NCI-H526 treated with DMSO at 0.1 percent for 48 hours (cell line): ENCODE measurements around the gene INSRR.
A peak's percentile ranks its signal among the peaks of the same experiment; 100 is the strongest.

Experiments used
- DNase-seq: peaks from one replicate; lab custom pipeline; 2025; lab: John Stamatoyannopoulos, UW

INSRR gene

GRCh38 chr1:156832434-156832833 is 26.5 kb downstream of the INSRR start:
- no peak for DNase-seq

- DNase-seq, result no peak
Measured at GRCh38 chr1:156828400-156829124, 30.4 kb downstream of the INSRR start.

- DNase-seq, result no peak
Measured at GRCh38 chr1:156826630-156827029, 32.3 kb downstream of the INSRR start.

GRCh38 chr1:156823210-156823790 is 35.6 kb downstream of the INSRR start:
- DNase-seq, result no peak

GRCh38 chr1:156822680-156823079 is 36.2 kb downstream of the INSRR start:
- no peak for DNase-seq

- no peak for DNase-seq
Measured at GRCh38 chr1:156821801-156822200, 37.1 kb downstream of the INSRR start.

DNA sequence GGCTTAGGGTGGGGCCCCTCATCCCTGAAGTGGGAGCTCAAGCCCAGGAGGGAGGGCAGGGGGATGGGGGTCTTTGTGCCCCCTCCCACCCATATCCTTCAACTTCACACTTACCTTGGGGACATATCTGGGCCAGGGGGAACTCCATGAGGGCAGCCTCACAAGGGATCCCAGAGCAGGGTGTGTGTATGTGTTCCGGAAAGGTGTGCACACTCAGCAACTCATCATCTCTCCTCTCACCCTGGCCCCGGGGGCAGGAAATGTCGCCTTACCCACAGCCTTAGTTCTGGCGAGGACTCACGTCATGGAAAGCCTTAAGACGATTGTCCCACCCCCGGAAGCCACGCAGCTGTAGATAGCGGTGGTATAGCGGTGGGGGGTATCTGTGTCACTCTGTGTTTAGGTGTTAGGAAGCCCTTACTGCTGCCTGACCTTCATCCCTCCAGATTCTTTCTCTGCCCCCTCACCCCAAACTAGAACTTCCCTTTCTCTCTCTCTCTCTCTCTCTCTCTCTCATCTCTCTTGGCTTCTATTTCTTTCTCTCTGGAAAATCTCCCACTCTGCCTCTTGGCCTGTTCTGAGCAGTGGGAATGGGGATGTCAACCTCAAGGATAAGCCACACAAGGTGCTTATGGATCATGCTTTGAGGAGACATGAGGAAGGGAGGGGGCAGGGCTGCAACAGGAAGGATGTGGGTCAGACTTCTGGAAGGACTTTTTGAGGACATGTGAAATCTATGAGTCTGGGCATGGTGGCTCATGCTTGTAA is 42.2 kb downstream of the INSRR start, which contains the start of gene SH2D2A:
SH2D2A (minus strand) TSS at position 288 of the 768 bp plus-strand sequence; CDS start at position 148, 140 bp downstream.
- no peak for DNase-seq

DNA sequence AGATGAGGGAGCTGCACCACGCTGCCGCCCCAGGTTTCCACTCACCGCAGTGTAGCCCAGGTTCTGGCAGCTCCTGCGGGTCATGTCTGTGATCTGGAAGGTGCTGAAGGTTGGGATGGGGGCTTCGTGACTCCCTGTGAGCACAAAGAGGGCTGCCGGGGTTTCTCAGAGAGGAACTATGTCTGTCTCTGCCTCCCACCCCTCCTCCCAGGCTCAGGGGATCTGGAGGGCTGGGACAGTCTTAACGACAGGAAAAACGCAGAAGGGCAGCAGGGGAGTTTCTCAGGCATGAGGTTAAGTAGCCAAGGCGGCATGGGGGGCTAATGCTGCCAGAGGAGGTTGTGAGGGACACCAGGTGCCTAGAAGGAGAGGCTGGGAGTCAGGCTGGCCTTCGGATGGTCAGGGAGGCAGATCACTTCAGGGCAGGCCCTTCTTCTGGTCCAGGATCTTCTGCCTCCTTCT is 42.9 kb downstream of the INSRR start:
- DNase-seq, result no peak

DNA sequence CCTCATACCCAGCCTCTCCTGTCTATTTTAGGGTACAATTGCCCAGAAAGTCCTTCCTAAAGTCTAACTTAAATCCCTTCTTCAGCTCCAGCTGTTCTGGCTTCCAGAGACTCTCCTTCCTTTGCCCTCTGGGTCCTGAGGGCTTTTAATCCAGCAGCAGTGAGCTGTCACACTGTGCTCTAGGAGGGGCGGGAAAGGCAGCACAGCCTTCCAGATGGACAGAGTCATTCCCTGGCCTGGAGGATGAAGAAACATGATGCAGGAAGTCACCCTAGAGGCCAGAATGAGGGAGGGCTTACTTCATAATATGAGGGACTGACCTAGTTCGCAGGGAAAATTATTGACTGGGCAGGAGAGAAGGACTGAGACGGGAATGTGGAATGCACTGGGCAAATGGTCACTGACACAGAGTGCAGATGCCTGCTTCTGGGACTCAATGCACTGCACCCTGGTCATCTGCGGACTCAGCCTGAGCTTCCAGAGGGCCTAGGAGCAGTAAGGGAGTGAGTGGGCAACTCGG is 43.5 kb downstream of the INSRR start:
- DNase-seq, result no peak

GRCh38 chr1:156814571-156815260 is 44.2 kb downstream of the INSRR start:
- DNase-seq, result no peak

- DNase-seq, result peak; percentile 83
Measured at GRCh38 chr1:156813750-156814570, 45.0 kb downstream of the INSRR start.

GRCh38 chr1:156813298-156813697 is 45.6 kb downstream of the INSRR start:
- no peak for DNase-seq

DNA sequence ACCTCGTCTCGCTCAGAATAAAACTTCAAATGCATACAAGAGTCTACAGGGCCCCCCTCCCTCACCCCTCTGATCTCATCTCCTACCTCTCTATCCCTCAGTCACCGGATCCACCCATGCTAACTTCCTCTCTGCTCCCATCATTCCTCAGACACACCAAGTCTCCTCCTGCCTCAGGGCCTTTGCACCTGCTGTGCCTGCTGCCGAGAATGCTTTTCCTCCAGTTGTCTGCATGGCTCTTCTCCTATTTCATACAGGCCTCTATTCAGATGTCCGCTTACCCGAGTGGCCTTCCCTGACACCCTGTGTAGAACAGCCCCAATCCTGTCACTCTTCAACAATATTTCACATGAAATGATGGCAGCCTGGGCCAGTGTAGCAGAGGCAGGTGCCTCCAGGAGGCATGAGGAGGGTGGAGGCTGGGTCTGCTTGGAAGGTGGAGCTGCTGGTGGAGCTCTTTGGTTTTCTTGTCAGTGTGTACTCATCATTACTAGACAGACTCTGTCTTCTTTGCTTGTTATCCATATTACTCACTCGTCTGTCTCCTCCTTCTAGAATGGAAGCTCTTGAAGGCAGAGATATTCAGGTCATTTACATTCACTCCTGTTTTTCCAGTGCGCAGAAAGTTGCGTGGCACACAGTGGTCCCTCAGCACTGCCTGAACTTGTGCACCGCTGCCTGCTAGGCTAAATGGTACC is 46.5 kb downstream of the INSRR start:
- no peak for DNase-seq

- no peak for DNase-seq
Measured at GRCh38 chr1:156811168-156811567, 47.7 kb downstream of the INSRR start.

- DNase-seq, result no peak
Measured at GRCh38 chr1:156809711-156810366, 49.1 kb downstream of the INSRR start.

GRCh38 chr1:156809281-156809680 is 49.6 kb downstream of the INSRR start:
- no peak for DNase-seq

GRCh38 chr1:156808186-156809030 is 50.5 kb downstream of the INSRR start:
- no peak for DNase-seq

DNA sequence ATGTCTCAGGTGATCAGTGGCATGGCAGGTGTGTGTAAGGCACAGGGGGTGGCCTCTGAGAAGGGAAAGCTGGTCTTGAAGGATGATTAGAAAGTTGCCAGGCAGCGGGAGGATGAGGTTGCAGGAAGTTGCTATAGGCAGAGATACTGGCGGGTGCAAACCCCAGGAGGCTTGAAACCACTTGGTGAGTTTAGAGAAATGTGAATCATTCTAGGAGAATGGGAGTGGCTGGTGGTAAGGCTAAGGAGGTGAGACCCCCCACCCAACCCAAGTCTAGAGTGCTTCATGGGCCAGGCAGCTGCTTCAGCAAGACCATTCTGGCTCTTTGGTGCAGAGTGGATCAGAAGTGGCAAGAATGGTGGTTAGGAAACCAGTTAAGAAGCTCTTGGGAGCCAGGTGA is 51.3 kb downstream of the INSRR start:
- no peak for DNase-seq
